ENCODE data around the gene MYO3B.
"Not testable (repeated sequence)": the region's sequence is repeated elsewhere in the genome, so short reads cannot be mapped to it uniquely, and the experiment has no call there.

The MYO3B gene

GRCh38 chr2:170434900-170435621 lies 257.1 kb downstream of the MYO3B start:
- DNase-seq = no peak

- no peak for DNase-seq
Observed at GRCh38 chr2:170436077-170436943, 258.4 kb downstream of the MYO3B start.

DNA sequence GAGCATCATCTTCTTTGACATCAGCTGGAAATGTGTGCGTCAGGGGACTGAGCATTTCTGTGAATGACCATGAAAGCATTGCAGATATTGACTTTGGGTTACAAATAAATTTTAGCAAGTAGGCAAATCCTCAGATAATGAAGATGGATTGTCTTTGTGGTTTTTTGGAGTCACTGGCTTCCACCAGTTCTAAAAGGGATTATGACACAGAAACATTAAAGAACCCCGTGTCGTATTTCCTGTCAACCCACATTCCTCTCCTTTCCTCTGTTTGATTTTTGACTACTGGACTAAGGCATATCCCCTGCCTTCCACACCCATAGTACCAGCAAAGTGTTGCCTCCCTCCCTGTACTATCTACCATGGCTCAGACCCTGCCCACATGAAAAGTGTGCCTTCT lies 268.1 kb downstream of the MYO3B start:
- DNase-seq = no peak

DNA sequence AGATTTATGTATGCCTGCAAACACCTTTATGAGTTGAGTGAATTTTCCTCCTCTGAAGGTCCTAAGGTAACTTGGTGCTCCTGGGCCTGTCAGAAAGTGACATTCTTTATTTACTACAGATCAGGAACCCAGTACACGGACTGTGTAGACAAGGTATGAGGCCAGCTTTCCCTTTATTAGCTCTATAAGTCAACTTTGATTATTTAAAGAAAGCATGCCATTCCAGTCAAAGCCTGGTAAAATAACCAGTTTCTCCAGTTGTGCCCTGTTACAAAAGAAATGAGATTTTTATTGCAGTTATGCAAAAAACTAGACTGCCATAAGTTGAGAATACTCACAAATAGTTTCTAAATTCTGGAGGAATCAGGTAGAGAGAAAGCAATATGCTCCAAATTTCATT lies 271.1 kb downstream of the MYO3B start:
- DNase-seq = no peak

DNA sequence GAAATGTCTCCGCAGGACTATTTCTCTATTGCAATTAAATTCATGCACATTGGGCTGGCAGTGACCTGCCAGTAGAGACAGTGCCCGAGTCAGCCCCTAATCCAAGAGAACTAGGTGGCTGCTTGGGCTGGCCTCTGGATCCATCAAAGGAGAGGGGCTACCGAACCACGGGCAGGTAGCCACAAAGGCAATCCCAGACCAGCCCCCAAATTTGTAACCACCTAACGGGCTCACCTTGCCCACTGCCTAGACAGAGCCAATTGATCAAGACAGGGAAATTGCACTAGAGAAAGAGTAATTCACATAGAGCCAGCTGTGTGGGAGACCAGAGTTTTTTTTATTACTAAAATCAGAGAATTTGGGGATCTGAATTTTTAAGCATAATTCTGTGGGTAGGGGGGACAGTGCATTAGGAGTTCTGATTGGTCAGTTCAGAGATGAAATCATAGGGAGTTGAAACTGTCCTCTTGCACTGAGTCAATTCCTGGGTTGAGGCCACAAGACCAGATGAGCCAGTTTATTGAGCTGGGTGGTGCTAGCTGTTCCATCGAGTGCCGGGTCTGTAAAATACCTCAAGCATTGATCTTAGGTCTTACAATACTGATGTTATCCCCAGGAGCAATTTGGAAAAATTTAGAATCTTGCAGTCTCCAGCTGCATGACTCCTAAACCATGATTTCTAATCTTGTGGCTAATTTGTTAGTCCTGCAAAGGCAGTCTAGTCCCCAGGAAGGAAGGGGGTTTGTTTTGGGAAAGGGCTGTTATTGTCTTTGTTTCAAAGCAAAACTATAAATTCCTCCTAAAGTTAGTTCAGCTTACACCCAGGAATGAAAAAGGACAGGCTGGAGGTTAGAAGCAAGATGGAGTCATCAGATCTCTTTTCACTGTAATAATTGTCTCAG lies 276.8 kb downstream of the MYO3B start:
- no peak for DNase-seq

DNA sequence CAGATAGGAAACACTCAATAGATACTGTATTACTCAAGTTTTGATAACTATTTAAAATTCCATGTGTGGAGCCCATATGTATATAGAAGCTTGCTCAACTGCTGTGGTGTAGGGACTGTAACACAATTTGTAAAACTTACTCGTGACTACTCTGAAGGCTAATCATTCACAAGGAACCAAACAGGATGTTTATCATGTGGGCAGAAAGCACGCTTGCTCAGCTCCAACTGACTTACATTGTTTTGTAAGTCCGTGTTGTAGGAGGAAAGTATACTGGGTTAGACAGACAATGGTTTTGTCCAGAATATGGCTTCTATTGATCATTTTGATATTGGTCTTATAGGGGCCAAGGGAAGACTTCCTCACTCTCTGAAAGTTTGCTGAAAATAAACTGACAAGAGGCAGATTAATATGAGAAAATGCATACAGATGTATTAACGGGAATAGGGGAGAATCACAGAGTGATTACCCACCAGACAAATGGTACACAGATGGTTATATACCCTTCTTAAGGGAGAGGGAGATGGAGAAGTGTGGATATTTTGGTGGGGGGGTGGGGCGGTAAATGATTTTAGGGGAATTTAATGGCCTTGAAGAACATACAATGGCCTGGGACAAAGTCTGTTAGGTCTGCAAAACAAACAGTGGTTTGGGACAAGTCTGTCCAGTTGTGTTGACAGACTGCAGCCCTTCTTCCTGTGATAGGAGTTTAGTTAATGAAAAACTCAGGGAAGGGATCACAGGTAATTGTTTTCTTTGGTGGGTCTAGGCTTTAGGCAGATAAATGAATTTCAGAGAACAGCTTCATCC lies 277.9 kb downstream of the MYO3B start:
- no peak for DNase-seq

DNA sequence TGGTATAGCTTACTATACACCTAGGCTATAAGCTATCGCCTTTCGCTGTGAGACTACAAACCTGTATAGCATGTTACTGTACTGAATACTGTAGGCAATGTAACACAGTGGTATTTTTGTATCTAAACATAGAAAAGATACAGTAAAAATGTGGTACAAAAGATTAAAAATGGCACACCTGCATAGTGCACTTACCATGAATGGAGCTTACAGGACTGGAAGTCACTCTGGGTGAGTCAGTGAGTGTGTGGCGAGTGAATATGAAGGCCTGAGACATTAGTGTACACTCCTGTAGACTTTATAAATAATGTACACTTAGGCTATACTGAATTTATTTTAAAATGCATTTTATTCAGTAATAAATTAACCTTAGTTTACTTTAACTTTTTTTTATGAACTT lies 279.0 kb downstream of the MYO3B start:
- DNase-seq = no peak

DNA sequence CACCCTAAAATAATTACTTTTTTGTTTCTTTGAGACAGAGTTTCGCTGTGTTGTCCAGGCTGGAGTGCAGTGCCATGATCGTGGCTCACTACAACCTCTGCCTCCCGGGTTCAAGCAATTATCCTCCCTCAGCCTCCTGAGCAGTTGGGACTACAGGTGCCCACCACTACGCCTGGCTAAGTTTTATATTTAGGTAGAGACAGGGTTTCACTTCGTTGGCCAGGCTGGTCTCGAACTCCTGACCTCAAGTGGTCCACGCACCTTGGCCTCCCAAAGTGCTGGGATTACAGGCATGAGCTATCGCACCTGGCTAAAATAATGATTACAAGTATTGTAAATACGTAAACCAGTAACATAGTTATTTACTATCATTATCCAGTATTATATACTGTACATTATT lies 279.8 kb downstream of the MYO3B start:
- no peak for DNase-seq

GRCh38 chr2:170461889-170462288 lies 283.9 kb downstream of the MYO3B start:
- no peak for DNase-seq

DNA sequence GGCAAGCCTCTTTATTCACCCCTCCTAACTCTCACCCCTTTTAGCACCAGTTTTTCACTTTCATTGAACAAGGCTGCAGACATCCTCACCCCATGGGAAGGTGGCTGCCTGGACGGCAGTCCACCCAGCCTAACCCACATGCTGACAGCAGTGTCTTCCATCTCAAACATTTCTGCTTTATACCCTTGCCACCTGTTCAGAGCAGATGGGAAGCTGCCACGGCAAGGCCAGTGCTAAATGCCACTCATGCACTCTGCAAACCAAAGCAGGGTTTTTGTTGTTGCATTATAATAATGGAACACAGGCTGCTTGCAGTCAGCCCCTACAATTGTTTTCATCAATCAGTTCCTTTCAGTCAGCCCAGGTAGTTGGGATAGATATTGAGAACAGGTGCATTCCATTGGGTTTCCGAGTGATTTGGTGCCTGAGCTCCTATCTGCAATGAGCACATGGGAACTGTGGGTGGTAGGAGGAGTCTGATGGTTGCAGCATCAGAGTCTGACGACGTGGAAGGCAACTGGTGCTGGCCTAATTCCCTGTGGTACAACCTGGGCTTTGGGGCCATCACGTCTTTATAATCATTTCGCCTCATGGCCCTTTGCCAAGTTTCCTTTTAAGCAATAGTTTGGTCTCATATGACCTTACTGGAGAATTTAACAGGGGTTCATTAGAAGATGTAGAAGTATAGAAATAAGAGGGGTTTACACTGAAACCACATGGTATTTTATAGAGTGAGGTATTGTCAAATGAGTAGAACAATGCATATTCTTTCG lies 284.7 kb downstream of the MYO3B start:
- no peak for DNase-seq

DNA sequence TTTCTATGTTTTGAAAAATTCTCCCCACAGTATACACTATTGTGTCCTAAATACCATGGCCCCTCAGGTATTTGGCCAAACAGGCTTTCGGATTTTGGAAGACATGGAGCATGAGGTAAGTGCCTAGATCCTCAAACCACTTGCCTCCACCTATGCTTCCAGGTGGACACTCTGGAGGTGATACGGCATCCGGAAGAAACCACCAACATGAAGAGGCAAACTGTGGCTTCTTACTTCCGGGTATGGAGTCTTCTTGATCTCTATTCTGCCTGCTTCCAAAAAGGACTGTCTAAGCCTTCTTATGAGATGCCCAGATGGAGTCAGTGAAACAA lies 285.2 kb downstream of the MYO3B start:
- DNase-seq = no peak

- DNase-seq = no peak
Observed at GRCh38 chr2:170464268-170464667, 286.3 kb downstream of the MYO3B start.

GRCh38 chr2:170465241-170465640 lies 287.3 kb downstream of the MYO3B start:
- DNase-seq = no peak

GRCh38 chr2:170466632-170467031 lies 288.7 kb downstream of the MYO3B start:
- DNase-seq = no peak

DNA sequence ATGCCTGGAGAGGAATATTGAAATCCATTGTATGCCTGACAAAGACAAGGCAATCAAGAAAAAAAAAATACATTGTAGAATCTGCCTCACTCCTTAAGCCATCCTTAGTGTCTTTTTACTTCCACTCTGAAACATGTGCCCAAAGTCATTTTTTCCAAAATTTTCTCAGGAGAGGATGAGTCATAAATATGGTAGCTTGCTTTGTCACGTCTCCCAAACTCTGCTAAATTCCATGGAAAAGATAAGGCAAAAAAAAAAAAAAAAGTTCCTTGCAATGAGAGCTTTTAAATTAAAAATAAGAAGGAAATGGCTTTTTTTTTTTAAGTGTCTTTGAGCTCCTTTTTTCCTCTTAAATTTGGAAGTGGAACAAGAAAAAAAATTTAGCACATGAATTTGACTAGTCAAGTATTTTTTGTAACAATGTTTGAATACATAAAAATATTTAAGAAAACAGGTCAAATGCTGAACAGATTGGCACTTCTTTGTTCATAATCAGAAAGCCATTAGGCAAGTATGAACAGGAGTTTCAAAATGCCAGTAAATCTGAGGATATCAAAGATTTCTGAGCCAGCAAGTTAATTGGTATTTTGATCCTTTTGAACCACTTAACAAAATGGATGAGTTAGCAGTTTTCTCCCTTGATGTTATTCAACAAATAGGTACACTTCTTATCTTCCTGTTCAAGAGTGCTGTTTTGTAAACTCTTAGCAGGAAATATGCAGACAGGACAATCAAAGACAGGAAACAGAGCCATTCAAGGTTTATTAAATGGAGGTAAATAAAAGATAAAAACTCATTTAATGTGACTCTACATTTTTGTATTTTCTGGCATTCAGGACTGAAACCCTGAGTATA lies 289.8 kb downstream of the MYO3B start:
- DNase-seq = no peak

- DNase-seq = no peak
Observed at GRCh38 chr2:170468557-170468956, 290.6 kb downstream of the MYO3B start.

- not testable (repeated sequence) for DNase-seq
Observed at GRCh38 chr2:170472498-170472897, 294.6 kb downstream of the MYO3B start.

DNA sequence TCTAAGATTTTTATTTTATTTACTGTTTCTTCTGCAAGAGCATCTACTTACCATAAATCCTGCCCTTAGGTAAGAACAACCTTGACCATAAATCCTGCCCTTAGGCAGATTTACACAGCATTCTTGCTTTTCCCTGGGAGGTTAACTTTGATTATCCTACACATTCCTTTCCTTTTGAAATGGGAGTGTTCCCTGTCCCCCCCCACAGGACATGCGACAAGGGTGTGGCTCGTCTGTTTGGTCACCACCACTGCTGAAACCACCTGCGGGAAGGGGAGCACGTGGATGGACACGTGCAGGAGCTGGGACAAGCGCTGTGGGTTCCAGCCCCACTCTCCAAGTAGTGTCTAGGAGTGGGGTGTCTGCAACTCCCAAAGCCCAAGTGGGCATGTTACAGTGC lies 297.9 kb downstream of the MYO3B start:
- DNase-seq = no peak

DNA sequence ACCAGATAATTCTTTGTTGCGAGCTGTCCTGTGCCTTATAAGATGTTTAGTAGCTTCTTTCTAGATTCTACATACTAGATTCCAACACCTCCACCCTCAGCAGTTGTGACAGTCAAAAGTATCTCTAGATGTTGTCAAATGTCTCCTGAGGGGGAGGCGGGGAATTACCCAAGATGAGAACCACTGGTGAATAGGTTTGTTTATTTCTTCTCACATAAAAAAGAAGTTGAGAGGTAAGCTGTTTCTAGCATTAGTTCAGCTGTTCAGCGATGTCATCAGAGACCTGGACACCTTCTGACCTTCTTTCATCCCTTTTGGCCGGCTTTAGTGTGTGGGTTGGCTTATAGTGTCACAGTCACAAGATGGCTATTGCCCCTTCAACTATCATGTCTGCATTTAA lies 299.7 kb downstream of the MYO3B start:
- no peak for DNase-seq

DNA sequence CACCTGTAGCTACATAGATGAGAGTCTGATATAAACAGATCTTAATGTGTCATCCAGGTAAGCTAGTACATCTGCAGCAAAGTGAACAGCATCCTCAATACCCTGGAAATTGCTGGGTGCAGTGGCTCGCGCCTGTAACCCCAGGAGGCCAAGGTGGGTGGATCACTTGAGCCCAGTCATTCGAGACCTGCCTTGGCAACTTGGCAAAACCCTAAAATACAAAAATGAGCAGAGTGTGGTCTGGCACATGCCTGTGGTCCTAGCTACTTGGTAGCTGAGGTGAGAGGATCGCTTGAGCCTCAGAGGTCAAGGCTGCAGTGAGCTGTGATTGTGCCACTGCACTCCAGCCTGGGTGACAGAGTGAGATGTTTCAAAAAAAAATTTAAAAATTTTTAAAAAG lies 303.3 kb downstream of the MYO3B start:
- DNase-seq = no peak

DNA sequence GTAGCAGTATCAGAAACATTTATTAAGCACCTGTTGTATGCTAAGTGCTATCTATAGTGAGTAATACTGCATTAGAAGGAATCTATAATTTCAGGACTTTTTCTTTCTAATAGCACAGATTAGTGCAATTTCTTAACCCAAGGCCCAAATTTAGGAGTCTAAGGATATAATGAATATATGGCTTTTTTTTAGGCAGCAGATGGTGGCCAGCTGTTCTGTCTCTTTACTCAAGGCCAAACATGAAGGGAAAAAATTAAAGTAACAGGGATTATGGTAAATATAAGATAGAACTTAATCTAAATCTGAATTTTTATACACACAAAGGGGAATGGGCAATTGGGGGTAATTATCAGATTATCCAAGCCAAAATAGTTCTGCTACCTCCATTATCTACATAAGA lies 306.6 kb downstream of the MYO3B start:
- no peak for DNase-seq

Data from activated gamma-delta T cell treated with Interleukin-2 at 50 U/mL for 16 hours (primary cell).